DOHH2 (cell line): ENCODE data around the gene YTHDF2.

Experiments used
- CTCF ChIP-seq: fragments of 200-600 bp; sonication (generic); IDR thresholded peaks from one replicate; pipeline ENCODE4 v1.5.1; 2014; ENCODE audit warnings: antibody characterized with exemption, mild to moderate bottlenecking, low read depth, low read length; ENCODE audit not compliant: poor library complexity, severe bottlenecking
- EZH2phosphoT487 ChIP-seq: fragments of 200-600 bp; sonication (generic); IDR thresholded peaks from 2 replicates; pipeline ENCODE4 v1.6.1; 2017; ENCODE audit warnings: borderline replicate concordance, mild to moderate bottlenecking, antibody characterized with exemption, low read length, moderate library complexity, mixed read lengths

- TF ChIP-seq CTCF (no peak), EZH2phosphoT487 (no peak)
Measured at GRCh38 chr1:28703629-28704028, 33.1 kb upstream of the YTHDF2 start.
